Testis (tissue), 2 donors: ENCODE data around the gene NADK.

ENCODE experiments used
- CTCF ChIP-seq, 3 experiments: fragments of 450-650 bp in 2 of 3; fragments of 200-600 bp in 1 of 3; sonication (generic) in 1 of 3; IDR thresholded peaks; one replicate each; pipeline ENCODE4 v1.5.1; 2016 to 2019; ENCODE audit warnings: antibody characterized with exemption in 3 of 3, mild to moderate bottlenecking in 2 of 3, moderate library complexity in 1 of 3
- POLR2A ChIP-seq: fragments of 450-650 bp; IDR thresholded peaks from one replicate; pipeline ENCODE4 v1.6.1; 2017; ENCODE audit warnings: antibody characterized with exemption, mild to moderate bottlenecking, moderate library complexity

GRCh38 chr1:1703796-1704195, 74.5 kb downstream of the NADK start:
- TF ChIP-seq CTCF (IDR thresholded peaks at IDR 0.05) = no peak
- no peak for TF ChIP-seq POLR2A
